H7 (cell line): ENCODE measurements around the gene RGS3. TPM values are rescaled to one million over a fixed set of nuclear protein-coding genes. Genes with fewer than 3 reads are reported as not detected.
A peak's percentile ranks its signal among the peaks of the same experiment; 100 is the strongest.

ENCODE experiments used
- DNase-seq: peaks from one replicate; pipeline ENCODE4 v3.0.0; 2012
- H3K27me3 ChIP-seq: 2 replicates; pipeline ENCODE4 v1.6.0; 2011; ENCODE audit warnings: mild to moderate bottlenecking, low read length; ENCODE audit not compliant: control insufficient read depth, insufficient read depth
- H3K36me3 ChIP-seq: replicated peaks from 2 replicates; pipeline ENCODE4 v1.5.1; 2011; ENCODE audit warnings: low read length; ENCODE audit not compliant: control insufficient read depth, insufficient read depth
- H3K4me3 ChIP-seq: 2 replicates; pipeline ENCODE4 v1.5.1; 2011; ENCODE audit warnings: low read depth, mild to moderate bottlenecking, control low read depth, low read length, moderate library complexity; ENCODE audit not compliant: insufficient read depth
- total RNA-seq: library from RNA; depleted of rRNA; stranded (reverse); fragments of >200 nt; shearing (Covaris generic); gene quantifications from 2 replicates; pipeline ENCODE4 v1.2.3, GENCODE V29; 2014

The RGS3 gene
- total RNA-seq, 1 experiment from 2014 or later, result 18.2 TPM

- Histone ChIP-seq H3K4me3 (no peak overlapping the region), H3K36me3 (no peaks in the 10 kb centered on the region), H3K27me3 (no peaks in the 10 kb centered on the region)
- DNase-seq, result peak; percentile 51
Observed at GRCh38 chr9:113617550-113617949, 154.0 kb downstream of the RGS3 start.

GRCh38 chr9:113618836-113619490 is 155.4 kb downstream of the RGS3 start:
- peak; percentile 25 for DNase-seq
- Histone ChIP-seq H3K27me3 (no peaks in the 10 kb centered on the region), H3K4me3 (no peak overlapping the region)

GRCh38 chr9:113619491-113620376 is 156.2 kb downstream of the RGS3 start:
- Histone ChIP-seq H3K4me3 (no peak overlapping the region), H3K27me3 (no peaks in the 10 kb centered on the region), H3K36me3 (no peaks in the 10 kb centered on the region)
- DNase-seq, result peak; percentile 29

More at GRCh38 chr9:113618836-113619490, 155.4 kb downstream of the RGS3 start:
- H3K36me3 ChIP-seq, result no peaks in the 10 kb centered on the region

- Histone ChIP-seq H3K36me3 (no peaks in the 10 kb centered on the region), H3K27me3 (no peaks in the 10 kb centered on the region), H3K4me3 (no peak overlapping the region)
- DNase-seq, result peak; percentile 70
Observed at GRCh38 chr9:113620377-113621161, 157.0 kb downstream of the RGS3 start.

GRCh38 chr9:113621309-113621791 is 157.8 kb downstream of the RGS3 start:
- H3K4me3 ChIP-seq, result no peak overlapping the region
- H3K27me3 ChIP-seq, result no peaks in the 10 kb centered on the region
- peak; percentile 51 for DNase-seq
- no peaks in the 10 kb centered on the region for H3K36me3 ChIP-seq

- H3K4me3 ChIP-seq, result no peak overlapping the region
- H3K36me3 ChIP-seq, result no peaks in the 10 kb centered on the region
- no peaks in the 10 kb centered on the region for H3K27me3 ChIP-seq
- peak; percentile 2 for DNase-seq
Observed at GRCh38 chr9:113621980-113622379, 158.5 kb downstream of the RGS3 start.

- no peaks in the 10 kb centered on the region for H3K36me3 ChIP-seq
- peak; percentile 94 for DNase-seq
- H3K4me3 ChIP-seq, result no peak overlapping the region
- H3K27me3 ChIP-seq, result no peaks in the 10 kb centered on the region
Observed at GRCh38 chr9:113622600-113623400, 159.3 kb downstream of the RGS3 start.

GRCh38 chr9:113623851-113624485 is 160.4 kb downstream of the RGS3 start:
- no peaks in the 10 kb centered on the region for H3K27me3 ChIP-seq
- no peaks in the 10 kb centered on the region for H3K36me3 ChIP-seq
- H3K4me3 ChIP-seq, result no peak overlapping the region
- DNase-seq, result peak; percentile 18

- no peaks in the 10 kb centered on the region for H3K27me3 ChIP-seq
- no peak overlapping the region for H3K4me3 ChIP-seq
- H3K36me3 ChIP-seq, result no peaks in the 10 kb centered on the region
- DNase-seq, result no peak
Observed at GRCh38 chr9:113624721-113625120, 161.2 kb downstream of the RGS3 start.

- peak; percentile 12 for DNase-seq
- no peak overlapping the region for H3K4me3 ChIP-seq
- H3K27me3 ChIP-seq, result no peaks in the 10 kb centered on the region
- no peaks in the 10 kb centered on the region for H3K36me3 ChIP-seq
Observed at GRCh38 chr9:113625486-113625885, 162.0 kb downstream of the RGS3 start.

GRCh38 chr9:113626735-113627495 is 163.4 kb downstream of the RGS3 start:
- DNase-seq, result peak; percentile 9
- H3K4me3 ChIP-seq, result no peak overlapping the region
- no peaks in the 10 kb centered on the region for H3K36me3 ChIP-seq
- no peaks in the 10 kb centered on the region; the same call in 1 of the 2 replicates for H3K27me3 ChIP-seq

GRCh38 chr9:113628621-113629020 is 165.1 kb downstream of the RGS3 start:
- no peaks in the 10 kb centered on the region for H3K36me3 ChIP-seq
- DNase-seq, result no peak
- H3K4me3 ChIP-seq, result no peak overlapping the region
- no peaks in the 10 kb centered on the region; the same call in 1 of the 2 replicates for H3K27me3 ChIP-seq
